ENCODE data around the gene CCDC117.

CCDC117 gene

DNA sequence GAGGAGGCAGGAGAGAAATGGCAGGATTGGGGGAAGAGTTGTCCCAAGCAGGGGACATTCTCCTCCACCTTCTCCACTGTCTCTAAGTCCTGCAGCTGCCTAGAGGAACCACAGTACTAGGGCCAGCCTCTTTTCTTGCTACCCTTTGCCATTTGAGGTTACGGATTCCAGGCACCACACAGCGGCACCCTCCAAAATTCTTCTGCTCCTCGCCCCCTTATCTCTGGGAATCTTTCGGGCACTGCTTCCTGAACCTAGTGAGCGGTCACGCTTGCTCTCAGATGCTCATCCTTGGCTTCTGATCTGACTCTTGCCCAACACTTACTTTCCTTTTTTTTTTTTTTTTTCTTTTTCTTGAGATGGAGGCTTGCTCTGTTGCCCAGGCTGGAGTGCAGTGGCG is 54.4 kb downstream of the CCDC117 start:
- H3K4me3 ChIP-seq (ENCODE audit: low read depth in 1 of 2, low read length in 1 of 2) = no peak overlapping the region
- no peak overlapping the region for H3K27ac ChIP-seq
- H3K4me1 ChIP-seq (ENCODE audit: control insufficient read depth in 1 of 2, insufficient read depth in 1 of 2, low read depth in 1 of 2, low read length in 1 of 2) = peaks cover 20 to 23% of the 10 kb centered on the region in 2 experiments
- H3K9me3 ChIP-seq = no peaks in the 10 kb centered on the region
- no peaks in the 10 kb centered on the region for H3K27me3 ChIP-seq
- H3K36me3 ChIP-seq = no peaks in the 10 kb centered on the region
- TF ChIP-seq, protein P1, sequence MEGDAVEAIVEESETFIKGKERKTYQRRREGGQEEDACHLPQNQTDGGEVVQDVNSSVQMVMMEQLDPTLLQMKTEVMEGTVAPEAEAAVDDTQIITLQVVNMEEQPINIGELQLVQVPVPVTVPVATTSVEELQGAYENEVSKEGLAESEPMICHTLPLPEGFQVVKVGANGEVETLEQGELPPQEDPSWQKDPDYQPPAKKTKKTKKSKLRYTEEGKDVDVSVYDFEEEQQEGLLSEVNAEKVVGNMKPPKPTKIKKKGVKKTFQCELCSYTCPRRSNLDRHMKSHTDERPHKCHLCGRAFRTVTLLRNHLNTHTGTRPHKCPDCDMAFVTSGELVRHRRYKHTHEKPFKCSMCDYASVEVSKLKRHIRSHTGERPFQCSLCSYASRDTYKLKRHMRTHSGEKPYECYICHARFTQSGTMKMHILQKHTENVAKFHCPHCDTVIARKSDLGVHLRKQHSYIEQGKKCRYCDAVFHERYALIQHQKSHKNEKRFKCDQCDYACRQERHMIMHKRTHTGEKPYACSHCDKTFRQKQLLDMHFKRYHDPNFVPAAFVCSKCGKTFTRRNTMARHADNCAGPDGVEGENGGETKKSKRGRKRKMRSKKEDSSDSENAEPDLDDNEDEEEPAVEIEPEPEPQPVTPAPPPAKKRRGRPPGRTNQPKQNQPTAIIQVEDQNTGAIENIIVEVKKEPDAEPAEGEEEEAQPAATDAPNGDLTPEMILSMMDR (IDR thresholded peaks at IDR 0.05) = no peak

DNA sequence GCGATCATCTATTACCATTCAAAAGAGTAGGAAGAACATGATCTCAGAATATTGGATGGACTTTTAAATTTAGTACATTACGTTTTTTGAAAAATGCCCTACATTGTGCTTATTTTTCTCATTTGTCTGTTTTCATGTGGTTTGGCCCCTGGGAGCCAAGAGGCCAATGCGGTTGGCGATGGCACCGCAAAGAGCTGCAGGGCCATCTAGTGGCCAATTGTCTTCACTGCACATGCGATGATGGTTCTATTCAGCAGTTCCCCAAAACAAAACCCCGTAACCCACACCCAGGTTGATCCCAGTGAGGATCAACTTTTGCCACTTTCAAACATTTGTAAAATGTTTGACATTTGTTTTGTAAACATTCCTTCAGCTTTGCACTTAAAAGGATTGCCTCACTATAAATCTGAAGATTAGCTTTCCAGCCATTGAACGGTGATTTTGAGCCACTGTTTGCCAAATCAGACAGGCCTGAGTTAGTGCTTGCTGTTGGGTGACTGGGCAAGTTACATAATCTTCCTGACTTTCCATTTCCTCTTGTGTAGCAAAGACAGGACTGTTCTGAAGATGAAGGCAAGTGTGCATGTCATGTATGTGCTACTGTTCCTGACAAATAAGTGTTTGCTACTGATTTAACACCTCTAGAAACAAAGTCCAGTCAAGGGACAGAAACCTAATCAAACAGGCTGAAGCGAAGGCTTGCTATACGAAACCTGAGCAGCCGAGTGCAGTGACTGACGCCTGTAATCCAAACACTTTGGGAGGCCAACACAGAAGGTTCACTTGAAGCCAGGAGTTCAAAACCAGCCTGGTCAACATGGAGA is 57.1 kb downstream of the CCDC117 start:
- no peaks in the 10 kb centered on the region for H3K36me3 ChIP-seq
- H3K27me3 ChIP-seq = no peaks in the 10 kb centered on the region
- peak overlapping the region in 1 of 2 experiments; percentile 3 for H3K4me3 ChIP-seq (ENCODE audit: low read depth in 1 of 2, low read length in 1 of 2)
- peaks cover 20 to 25% of the 10 kb centered on the region in 2 experiments for H3K4me1 ChIP-seq (ENCODE audit: control insufficient read depth in 1 of 2, insufficient read depth in 1 of 2, low read depth in 1 of 2, low read length in 1 of 2)
- TF ChIP-seq, protein P1 (IDR thresholded peaks at IDR 0.05) = peak; percentile 96
- no peaks in the 10 kb centered on the region for H3K9me3 ChIP-seq
- peak overlapping the region; percentile 67 for H3K27ac ChIP-seq

DNA sequence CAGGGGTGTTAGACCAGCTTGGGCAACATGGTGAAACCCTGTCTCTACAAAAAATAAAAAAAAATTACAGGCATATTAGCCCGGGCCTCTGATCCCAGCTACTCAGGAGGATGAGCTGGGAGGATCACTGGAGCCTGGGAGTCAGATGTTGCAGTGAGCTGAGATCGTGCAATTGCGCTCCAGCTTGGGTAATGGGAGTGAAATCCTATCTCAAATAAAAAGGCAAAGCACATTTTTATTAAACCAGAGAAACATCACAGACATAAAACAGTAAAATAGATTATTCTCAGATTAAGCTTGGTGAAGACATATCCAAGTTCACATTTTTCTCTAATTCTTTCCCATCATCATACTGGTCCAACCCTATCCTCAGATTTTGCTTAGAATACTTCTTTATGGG is 57.9 kb downstream of the CCDC117 start:
- Histone ChIP-seq H3K4me1 (ENCODE audit: control insufficient read depth in 1 of 2, insufficient read depth in 1 of 2, low read depth in 1 of 2, low read length in 1 of 2) (peaks cover 20 to 25% of the 10 kb centered on the region in 2 experiments), H3K4me3 (ENCODE audit: low read depth in 1 of 2, low read length in 1 of 2) (no peak overlapping the region), H3K36me3 (no peaks in the 10 kb centered on the region), H3K9me3 (no peaks in the 10 kb centered on the region), H3K27ac (peak overlapping the region; percentile 67), H3K27me3 (no peaks in the 10 kb centered on the region)
- TF ChIP-seq, protein P1 (IDR thresholded peaks at IDR 0.05) = no peak

DNA sequence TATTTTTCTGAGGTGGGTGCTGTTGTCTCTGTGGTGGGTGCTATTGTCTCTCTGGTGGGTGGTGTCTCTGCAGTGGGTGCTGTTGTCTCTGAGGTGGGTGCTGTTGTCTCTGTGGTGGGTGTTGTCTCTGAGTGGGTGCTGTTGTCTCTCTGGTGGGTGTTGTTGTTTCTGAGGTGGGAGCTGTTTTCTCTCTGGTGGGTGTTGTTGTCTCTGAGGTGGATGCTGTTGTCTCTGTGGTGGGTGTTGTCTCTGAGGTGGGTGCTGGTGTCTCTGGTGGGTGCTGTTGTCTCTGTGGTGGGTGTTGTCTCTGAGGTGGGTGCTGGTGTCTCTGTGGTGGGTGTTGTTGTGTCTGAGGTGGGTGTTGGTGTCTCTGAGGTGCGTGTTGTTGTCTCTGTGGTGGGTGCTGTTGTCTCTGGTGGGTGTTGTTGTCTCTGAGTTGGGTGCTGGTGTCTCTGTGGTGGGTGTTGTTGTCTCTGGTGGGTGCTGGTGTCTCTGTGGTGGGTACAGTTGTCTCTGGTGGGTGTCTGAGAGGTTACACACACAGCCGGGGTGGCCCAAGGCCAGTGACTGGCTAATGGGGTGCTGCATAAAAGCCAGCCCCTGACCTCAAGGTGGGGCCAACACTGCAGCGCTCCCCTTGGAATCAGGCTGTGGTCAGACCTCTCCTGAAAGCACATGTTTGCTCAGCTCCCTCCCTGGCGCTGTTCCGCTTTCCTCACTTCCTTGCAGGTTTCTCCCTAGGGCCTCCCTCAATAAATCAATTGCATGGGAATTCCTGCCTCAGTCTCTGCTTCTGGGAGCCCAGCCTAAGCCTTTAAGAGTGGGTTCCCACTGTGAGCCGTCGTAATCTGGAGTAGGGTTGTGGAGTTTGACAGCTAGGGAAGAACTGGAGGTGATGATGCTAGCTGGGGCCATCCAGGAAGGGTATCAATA is 58.9 kb downstream of the CCDC117 start:
- Histone ChIP-seq H3K4me1 (ENCODE audit: control insufficient read depth in 1 of 2, insufficient read depth in 1 of 2, low read depth in 1 of 2, low read length in 1 of 2) (peaks cover 20 to 25% of the 10 kb centered on the region in 2 experiments), H3K27ac (no peak overlapping the region), H3K9me3 (no peaks in the 10 kb centered on the region), H3K36me3 (no peaks in the 10 kb centered on the region), H3K4me3 (ENCODE audit: low read depth in 1 of 2, low read length in 1 of 2) (no peak overlapping the region), H3K27me3 (no peaks in the 10 kb centered on the region)
- TF ChIP-seq, protein P1 (IDR thresholded peaks at IDR 0.05) = no peak

DNA sequence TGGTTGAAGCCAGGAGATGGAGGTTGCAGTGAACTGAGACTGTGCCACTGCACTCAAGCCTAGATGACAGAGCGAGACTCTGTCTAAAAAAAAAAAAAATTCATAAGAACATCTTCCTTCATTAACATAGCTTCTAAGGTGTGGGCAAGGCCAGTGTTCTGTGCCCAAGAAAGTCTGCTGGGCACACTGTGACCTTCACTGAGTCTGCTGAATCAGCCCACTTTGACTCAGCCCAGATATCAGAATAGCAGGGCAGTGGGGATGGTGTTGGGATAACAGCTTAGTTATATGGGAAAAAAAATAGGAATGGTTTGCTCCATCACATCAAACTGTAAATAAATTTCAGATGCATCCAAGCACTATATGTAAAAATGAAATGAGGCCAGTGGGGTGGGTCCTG is 60.2 kb downstream of the CCDC117 start:
- TF ChIP-seq, protein P1 (IDR thresholded peaks at IDR 0.05) = no peak
- Histone ChIP-seq H3K9me3 (no peaks in the 10 kb centered on the region), H3K4me1 (ENCODE audit: control insufficient read depth in 1 of 2, insufficient read depth in 1 of 2, low read depth in 1 of 2, low read length in 1 of 2) (peaks cover 16 to 25% of the 10 kb centered on the region in 2 experiments), H3K36me3 (no peaks in the 10 kb centered on the region), H3K4me3 (ENCODE audit: low read depth in 1 of 2, low read length in 1 of 2) (no peak overlapping the region), H3K27me3 (no peaks in the 10 kb centered on the region), H3K27ac (no peak overlapping the region)
